Inflammatory macrophage treated with lipopolysaccharide for 1 hour (primary cell): ENCODE measurements around the gene MARS1.
A peak's percentile ranks its signal among the peaks of the same experiment; 100 is the strongest.

Experiments used
- DNase-seq, 2 donors: peaks; one replicate each; pipeline ENCODE4 v3.0.0-alpha.2; 2020 to 2022

The MARS1 gene

DNA sequence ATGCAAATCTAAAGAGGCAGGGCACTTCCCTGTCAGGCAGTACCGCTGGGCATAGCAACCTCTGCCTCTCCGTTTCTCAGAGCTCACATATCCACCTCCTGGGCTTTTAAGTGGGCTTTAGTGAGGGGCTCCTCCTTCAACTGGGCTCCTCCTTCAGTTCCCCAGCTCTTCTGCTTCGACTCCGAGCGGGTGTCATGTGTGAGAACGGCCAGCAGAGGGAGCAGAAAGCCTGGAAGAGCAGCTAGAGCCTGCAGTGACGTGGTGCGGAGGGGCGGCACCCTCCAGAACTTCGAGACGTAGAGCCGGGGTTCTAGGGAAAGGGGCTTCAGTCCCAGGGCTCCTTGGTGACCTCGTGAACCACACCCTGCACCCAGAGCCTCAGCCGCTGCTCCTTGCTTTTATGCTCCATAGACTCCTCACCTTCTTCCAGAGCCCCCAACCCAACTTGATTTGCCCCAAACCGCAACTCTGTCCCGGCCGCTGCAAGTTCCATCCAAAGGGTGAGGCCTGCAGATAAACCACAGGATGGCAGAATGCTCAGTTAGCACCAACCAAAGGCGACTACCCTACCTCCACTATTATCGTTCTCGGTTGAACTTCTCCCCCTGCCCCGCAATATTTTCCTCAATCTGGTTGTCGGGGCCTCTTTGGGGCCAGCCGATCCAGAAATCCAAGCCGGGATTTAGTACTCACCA, 28.7 kb upstream of the MARS1 start:
- DNase-seq, result peak; percentile 89 to 97

- DNase-seq, result no peak
These were observed 28.0 kb upstream of the MARS1 start, which contains the start of gene GLI1 for GRCh38 chr12:57459750-57460467. Gene GLI1, plus strand, starts transcription at chr12:57459785. Its CDS starts 3,907 bp downstream, at chr12:57463692.

- no peak for DNase-seq
These were observed 27.4 kb upstream of the MARS1 start for GRCh38 chr12:57460468-57460784.

- no peak for DNase-seq
These were observed 27.0 kb upstream of the MARS1 start for GRCh38 chr12:57460841-57461275.

DNA sequence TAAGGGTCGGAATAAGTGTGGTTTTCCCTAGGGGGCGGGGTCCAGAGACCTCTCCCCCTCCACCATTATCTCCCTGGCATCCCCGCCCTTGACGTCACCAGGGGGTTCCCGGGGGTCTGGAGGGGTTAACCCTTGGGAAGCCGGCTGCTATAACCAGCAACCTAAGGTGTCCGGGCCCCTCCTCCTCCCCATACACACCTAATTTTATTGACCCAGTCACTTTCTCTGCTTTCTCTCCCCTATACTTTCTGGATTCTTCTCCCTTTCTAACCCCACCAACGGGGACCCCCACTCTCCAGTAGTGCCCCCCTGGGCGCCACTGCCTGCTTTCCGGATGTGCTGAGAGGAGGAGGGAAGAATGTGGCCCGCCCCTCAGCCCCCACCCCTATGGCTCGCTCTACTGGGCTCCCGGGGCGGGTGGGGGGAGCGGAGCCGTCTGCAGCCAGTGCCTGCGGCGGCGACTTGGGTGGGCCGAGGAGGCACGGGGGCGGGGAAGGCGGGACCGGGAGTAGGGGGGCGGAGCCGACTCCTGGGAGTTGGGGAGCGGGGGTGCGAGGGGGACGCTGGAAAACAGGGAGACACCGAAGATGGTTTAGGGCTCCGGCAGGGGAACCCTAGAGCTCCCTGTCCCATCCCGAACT, 26.5 kb upstream of the MARS1 start:
- no peak for DNase-seq

DNA sequence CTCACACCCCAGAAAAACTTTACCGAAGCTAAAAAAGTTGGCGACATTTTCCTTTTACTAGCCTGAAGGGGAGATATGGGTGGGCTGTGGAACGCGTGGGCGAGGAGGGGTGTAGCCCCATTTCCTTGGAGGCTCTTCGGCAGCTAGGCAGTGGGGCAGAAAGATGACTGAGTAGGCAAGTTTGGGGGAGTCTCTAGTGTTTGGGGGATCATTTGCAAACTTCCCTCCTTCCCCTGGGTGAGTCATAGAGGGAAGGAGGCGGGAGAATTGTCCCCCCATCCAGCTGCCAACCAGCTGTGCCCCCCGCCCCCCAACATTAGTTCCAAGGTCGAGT, 26.0 kb upstream of the MARS1 start:
- DNase-seq, result no peak

DNA sequence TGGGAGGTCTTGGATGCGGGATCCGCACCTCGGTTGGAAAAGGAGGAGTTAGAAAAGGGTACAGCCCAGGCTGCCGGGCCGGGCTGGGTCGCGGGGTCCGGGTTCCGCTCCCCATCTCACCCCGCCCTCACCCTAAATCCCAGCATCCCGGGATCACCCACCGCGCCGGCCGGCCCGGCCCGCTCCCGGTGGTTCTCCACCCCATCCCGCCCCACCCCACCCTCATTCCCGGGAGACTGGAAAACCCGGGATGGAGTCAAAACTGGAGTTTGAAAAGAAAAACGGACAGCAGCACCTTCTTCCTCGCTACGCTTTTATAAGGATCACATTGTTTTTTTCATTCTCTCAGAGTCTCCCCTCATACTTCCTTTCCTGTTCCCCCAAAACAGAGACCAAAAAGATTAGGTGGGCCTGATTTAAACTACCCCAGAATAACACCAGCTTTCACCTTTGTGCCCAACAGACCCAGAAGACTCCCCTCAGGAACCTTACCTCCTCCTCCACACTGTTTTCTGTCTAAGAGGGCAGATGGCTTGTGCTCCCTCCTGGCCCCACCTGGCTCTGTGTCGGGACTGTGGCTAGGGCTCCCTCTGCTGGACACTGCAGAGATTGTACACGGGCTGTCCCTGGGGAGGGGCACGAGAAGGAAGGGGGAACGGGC, 25.5 kb upstream of the MARS1 start:
- peak; percentile 62 to 89 for DNase-seq

DNA sequence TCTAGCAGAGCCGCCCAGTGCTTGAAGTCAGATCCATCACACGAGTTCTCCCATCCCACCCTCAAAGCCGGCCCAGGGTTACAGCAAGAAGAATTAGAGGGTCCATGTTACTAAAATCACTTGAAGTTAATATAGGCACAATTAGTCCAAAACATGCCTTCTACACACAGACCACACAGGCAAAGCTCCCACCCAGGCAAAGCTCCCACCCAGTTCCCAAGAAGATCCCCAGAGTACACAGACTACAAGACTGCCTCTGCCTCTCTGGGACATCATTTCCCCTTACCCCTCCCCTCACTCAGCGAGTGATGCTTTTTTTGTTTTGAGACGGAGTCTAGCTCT, 25.0 kb upstream of the MARS1 start:
- DNase-seq, result no peak

DNA sequence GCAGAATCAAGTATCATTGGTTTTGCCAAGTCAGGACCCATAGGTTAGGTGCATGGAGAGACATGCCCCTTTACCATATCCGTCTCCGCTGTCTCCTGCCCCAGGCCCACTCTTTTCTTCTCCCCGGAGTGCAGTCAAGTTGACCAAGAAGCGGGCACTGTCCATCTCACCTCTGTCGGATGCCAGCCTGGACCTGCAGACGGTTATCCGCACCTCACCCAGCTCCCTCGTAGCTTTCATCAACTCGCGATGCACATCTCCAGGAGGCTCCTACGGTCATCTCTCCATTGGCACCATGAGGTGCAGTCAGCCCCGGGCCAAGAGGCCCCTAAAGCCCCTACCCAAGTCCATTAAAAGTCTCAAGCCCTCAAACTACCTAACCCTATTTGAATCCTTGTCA, 23.3 kb upstream of the MARS1 start:
- DNase-seq, result no peak

DNA sequence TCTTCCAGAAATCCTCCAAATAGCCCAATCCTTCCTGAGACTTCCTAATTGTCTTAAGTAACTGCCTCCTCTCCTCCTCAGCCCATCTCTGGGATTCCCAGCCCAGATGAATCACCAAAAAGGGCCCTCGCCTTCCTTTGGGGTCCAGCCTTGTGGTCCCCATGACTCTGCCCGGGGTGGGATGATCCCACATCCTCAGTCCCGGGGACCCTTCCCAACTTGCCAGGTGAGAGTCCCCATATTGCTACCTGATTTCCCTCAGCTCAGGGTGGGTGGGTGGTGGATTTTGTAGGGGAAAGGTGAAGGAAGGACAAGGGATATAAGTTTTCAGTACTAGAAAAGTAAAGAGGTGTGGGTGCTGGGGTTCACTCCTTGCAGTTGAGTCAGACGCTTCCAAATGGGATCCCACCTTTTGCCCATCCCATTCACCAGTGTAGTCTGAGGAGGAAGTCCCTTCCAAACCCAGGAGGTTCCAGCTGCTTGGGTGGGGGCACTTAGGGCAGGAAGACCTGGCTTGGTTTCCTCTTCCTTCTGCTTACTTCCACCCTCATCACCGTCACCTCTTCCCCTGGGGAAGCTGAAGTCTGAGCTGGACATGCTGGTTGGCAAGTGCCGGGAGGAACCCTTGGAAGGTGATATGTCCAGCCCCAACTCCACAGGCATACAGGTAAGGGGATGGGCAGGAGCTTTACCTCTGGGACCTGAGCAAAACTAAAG, 22.7 kb upstream of the MARS1 start:
- DNase-seq, result no peak

DNA sequence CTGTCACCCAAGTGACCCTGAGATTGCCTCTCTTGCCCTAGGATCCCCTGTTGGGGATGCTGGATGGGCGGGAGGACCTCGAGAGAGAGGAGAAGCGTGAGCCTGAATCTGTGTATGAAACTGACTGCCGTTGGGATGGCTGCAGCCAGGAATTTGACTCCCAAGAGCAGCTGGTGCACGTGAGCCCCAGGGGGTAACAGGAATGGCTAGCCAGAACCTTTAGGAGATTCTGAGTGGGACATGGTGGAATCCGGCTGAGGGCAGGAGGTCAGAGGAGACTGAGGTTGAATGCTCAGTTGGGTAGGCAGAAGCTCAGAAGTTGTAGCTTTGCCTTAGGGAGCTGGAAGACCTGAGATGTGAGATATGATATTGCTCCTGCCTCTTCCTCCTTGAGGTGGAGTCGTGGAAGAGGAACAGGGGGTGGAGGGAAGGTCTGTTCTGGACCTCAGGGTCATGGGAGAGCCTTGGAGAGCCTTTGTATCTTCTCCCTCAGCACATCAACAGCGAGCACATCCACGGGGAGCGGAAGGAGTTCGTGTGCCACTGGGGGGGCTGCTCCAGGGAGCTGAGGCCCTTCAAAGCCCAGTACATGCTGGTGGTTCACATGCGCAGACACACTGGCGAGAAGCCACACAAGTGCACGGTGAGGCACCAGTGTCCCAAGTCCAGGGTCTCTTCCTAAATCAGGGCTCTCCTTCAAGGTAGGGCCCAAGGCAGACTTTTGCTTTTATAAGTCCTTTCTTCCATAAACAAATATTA, 21.9 kb upstream of the MARS1 start:
- no peak for DNase-seq

DNA sequence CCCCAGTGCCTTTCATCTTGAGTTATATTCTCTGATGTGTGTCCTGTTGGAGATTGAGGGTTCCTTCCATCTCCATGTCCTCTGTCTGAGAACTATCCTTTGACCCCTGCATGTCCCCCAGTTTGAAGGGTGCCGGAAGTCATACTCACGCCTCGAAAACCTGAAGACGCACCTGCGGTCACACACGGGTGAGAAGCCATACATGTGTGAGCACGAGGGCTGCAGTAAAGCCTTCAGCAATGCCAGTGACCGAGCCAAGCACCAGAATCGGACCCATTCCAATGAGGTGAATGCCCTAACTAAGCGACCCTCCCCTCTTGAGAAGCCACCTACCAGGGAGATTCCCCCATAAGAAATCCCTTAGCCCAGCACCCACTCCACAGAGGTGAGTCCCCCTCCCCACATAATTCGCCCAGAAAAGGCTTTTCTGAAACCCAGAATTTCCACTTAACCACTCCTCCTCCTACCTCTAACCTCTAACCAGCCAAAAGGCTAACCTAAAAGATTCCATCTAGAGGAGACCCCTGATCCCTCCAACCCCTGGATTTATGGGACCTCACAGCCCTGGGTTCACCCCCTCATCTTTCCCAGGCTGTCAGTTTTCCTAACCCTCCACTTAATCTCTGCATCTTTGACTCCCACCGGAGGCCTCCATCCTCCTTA, 20.5 kb upstream of the MARS1 start:
- DNase-seq, result no peak

- no peak for DNase-seq
These were observed 20.0 kb upstream of the MARS1 start for GRCh38 chr12:57467915-57468314.

DNA sequence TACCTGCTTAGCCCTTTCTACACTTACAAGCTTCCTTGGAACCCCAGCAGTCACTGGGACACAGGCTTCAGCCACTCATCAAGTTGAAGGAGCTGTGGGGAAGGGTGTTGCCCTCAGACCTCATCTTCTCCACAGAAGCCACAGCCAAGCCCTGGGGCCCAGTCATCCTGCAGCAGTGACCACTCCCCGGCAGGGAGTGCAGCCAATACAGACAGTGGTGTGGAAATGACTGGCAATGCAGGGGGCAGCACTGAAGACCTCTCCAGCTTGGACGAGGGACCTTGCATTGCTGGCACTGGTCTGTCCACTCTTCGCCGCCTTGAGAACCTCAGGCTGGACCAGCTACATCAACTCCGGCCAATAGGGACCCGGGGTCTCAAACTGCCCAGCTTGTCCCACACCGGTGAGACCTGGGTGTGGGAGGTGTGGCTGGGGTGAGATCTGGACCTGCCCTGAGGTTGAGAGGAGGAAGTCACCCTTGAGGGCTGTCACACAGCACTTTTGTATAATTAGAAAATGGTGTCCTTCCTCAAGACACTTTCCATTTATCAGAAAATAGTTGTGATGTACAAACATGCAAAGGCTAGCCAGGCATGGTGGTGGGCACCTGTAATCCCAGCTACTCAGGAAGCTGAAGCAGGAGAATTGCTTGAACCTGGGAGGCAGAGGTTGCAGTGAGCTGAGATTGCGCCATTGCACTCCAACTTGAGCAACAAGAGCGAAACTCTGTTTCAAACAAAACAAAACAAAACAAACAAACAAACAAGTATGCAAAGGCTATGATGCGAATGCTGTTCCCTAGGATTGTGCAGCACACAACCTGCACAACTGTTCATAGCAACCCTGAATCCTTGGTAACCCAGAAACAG, 18.3 kb upstream of the MARS1 start:
- DNase-seq, result no peak

DNA sequence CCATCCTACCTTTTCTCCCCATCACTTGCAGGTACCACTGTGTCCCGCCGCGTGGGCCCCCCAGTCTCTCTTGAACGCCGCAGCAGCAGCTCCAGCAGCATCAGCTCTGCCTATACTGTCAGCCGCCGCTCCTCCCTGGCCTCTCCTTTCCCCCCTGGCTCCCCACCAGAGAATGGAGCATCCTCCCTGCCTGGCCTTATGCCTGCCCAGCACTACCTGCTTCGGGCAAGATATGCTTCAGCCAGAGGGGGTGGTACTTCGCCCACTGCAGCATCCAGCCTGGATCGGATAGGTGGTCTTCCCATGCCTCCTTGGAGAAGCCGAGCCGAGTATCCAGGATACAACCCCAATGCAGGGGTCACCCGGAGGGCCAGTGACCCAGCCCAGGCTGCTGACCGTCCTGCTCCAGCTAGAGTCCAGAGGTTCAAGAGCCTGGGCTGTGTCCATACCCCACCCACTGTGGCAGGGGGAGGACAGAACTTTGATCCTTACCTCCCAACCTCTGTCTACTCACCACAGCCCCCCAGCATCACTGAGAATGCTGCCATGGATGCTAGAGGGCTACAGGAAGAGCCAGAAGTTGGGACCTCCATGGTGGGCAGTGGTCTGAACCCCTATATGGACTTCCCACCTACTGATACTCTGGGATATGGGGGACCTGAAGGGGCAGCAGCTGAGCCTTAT, 17.4 kb upstream of the MARS1 start:
- no peak for DNase-seq

DNA sequence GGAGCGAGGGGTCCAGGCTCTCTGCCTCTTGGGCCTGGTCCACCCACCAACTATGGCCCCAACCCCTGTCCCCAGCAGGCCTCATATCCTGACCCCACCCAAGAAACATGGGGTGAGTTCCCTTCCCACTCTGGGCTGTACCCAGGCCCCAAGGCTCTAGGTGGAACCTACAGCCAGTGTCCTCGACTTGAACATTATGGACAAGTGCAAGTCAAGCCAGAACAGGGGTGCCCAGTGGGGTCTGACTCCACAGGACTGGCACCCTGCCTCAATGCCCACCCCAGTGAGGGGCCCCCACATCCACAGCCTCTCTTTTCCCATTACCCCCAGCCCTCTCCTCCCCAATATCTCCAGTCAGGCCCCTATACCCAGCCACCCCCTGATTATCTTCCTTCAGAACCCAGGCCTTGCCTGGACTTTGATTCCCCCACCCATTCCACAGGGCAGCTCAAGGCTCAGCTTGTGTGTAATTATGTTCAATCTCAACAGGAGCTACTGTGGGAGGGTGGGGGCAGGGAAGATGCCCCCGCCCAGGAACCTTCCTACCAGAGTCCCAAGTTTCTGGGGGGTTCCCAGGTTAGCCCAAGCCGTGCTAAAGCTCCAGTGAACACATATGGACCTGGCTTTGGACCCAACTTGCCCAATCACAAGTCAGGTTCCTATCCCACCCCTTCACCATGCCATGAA, 16.8 kb upstream of the MARS1 start:
- DNase-seq, result no peak

DNA sequence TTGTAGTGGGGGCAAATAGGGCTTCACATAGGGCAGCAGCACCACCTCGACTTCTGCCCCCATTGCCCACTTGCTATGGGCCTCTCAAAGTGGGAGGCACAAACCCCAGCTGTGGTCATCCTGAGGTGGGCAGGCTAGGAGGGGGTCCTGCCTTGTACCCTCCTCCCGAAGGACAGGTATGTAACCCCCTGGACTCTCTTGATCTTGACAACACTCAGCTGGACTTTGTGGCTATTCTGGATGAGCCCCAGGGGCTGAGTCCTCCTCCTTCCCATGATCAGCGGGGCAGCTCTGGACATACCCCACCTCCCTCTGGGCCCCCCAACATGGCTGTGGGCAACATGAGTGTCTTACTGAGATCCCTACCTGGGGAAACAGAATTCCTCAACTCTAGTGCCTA, 16.2 kb upstream of the MARS1 start:
- no peak for DNase-seq

- no peak for DNase-seq
These were observed 15.5 kb upstream of the MARS1 start for GRCh38 chr12:57472391-57472790.

DNA sequence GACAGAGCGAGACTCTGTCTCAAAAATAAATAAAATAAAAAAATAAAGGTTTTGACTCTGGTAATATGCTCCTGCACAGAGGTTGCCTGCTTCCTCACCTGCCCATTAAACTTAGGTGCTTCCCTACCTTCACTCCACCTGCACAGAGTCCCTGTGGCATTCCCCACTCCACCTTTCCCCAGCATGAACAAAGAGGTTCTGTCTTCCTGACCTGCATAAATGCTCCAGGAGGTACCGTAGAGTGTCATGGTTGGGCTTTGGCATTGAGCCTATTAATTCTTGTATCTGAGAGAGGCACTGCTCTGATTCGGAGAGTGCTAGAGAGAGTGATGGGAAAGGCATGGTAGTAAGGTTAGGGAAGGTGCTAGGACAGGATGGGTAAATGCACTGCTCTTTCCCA, 14.5 kb upstream of the MARS1 start:
- DNase-seq, result no peak

GRCh38 chr12:57473886-57474285, 14.0 kb upstream of the MARS1 start:
- DNase-seq, result no peak
